PFSK-1 (cell line): ENCODE results near the gene DHRS9.

ENCODE experiments used
- FOXP2 ChIP-seq: optimal IDR thresholded peaks from 2 replicates; pipeline ENCODE3; 2011; ENCODE audit warnings: borderline replicate concordance, control low read depth, inconsistent platforms; ENCODE audit not compliant: insufficient read depth; ENCODE audit errors: extremely low read length, extremely low read depth
- POLR2AphosphoS5 ChIP-seq: IDR thresholded peaks from 2 replicates; pipeline ENCODE4 v1.6.1; 2012; ENCODE audit warnings: low read depth, mild to moderate bottlenecking, control low read depth, low read length, moderate library complexity
- SIN3A ChIP-seq: IDR thresholded peaks from 2 replicates; pipeline ENCODE4 v1.6.1; 2012; ENCODE audit warnings: mild to moderate bottlenecking, low read length, moderate library complexity, borderline replicate concordance; ENCODE audit not compliant: insufficient read depth
- TAF1 ChIP-seq: IDR thresholded peaks from 2 replicates; pipeline ENCODE4 v1.6.1; 2012; ENCODE audit warnings: low read length, control low read depth, borderline replicate concordance; ENCODE audit not compliant: insufficient read depth
- TF ChIP-seq, protein P1 (sequence below), 2 experiments: IDR thresholded peaks; 2 replicates each; pipeline versions ENCODE4 v1.6.1 to v1.8.0; 2011 to 2012; ENCODE audit warnings: low read depth in 2 of 2, low read length in 2 of 2, control low read depth in 1 of 2, inconsistent platforms in 1 of 2, mild to moderate bottlenecking in 1 of 2, moderate library complexity in 1 of 2; ENCODE audit not compliant: insufficient read depth in 1 of 2

- no peak for TF ChIP-seq POLR2AphosphoS5
- TF ChIP-seq TAF1, result no peak
- TF ChIP-seq, protein P1, sequence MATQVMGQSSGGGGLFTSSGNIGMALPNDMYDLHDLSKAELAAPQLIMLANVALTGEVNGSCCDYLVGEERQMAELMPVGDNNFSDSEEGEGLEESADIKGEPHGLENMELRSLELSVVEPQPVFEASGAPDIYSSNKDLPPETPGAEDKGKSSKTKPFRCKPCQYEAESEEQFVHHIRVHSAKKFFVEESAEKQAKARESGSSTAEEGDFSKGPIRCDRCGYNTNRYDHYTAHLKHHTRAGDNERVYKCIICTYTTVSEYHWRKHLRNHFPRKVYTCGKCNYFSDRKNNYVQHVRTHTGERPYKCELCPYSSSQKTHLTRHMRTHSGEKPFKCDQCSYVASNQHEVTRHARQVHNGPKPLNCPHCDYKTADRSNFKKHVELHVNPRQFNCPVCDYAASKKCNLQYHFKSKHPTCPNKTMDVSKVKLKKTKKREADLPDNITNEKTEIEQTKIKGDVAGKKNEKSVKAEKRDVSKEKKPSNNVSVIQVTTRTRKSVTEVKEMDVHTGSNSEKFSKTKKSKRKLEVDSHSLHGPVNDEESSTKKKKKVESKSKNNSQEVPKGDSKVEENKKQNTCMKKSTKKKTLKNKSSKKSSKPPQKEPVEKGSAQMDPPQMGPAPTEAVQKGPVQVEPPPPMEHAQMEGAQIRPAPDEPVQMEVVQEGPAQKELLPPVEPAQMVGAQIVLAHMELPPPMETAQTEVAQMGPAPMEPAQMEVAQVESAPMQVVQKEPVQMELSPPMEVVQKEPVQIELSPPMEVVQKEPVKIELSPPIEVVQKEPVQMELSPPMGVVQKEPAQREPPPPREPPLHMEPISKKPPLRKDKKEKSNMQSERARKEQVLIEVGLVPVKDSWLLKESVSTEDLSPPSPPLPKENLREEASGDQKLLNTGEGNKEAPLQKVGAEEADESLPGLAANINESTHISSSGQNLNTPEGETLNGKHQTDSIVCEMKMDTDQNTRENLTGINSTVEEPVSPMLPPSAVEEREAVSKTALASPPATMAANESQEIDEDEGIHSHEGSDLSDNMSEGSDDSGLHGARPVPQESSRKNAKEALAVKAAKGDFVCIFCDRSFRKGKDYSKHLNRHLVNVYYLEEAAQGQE (IDR thresholded peaks at IDR 0.05; ENCODE audit: insufficient read depth in 1 of 2, low read depth in 2 of 2, low read length in 2 of 2), result no peak
- TF ChIP-seq SIN3A, result no peak
- no peak for TF ChIP-seq FOXP2
Measured at GRCh38 chr2:169137924-169138323, 68.6 kb downstream of the DHRS9 start.
